Jurkat, Clone E6-1 (cell line): Measurements from ENCODE around the gene RPN2.

Experiments used
- DNase-seq: peaks from one replicate; pipeline ENCODE4 v3.0.0-alpha.2; 2011; ENCODE audit warnings: low read depth, low spot score
- H3K4me3 ChIP-seq: 2 replicates; pipeline ENCODE4 v1.5.1; 2011; ENCODE audit warnings: mild to moderate bottlenecking, low read length, control low read depth, moderate library complexity

The RPN2 gene

DNA sequence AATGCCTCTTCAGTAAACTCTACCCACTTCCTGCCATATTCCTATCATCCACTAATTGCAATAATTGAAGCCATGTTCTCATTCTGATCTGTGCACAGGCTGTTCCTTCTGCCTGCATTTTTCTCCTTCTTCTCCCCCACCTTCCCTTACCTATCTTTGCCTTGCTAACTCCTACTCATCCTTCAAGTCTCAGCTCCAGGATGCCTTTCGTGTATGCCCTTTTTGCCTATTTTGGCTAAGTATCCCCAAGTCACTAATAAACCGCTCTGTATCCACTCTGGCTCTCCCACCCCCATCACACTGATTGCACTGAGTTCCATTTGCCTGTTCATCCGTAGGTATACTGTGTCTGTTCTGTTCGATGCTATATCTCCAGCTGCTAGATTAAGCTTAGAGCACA lies 6.3 kb upstream of the RPN2 start:
- no peak for DNase-seq
- no peak overlapping the region for H3K4me3 ChIP-seq

DNA sequence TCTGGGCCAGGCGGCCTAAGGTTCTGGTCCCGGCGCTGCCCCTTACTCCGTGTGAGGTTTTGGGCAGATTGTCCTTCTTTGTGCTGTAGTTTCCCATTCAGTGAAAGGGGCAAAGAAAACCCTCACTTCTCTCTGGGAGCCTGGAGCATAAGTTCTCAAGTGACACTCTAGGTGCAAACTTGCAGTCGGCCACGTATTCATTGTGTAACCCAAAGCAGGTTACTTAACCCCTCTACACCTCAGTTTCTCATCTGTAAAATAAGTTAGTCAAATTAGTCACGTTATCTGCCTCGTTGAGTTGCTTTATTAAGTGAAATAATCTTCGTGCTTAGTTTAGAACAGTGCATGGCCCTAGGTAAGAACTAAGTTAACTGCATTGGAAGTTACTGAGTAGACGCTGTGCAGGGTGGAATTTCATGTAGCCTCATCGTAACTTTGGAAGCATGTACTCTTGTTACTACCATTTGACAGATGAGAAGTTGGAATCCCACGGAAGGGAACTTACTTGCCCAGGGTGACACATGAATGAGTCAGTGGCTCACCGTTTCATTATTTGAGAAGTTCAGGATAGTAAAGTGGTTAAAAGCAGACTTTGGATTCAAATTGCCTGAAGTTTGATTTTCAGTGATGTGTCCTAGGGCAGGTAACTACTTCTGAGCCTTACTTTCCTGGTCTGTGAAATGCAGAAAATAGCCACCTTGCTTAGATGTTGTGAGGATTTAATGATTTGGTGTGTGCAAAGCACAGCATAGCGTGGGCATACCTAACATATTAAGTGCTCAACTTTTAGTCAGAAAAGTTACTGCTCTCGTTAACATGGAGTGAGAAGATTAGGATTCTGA lies 774 bp downstream of the RPN2 start:
- H3K4me3 ChIP-seq: peak overlapping the region; percentile 95
- DNase-seq: no peak

DNA sequence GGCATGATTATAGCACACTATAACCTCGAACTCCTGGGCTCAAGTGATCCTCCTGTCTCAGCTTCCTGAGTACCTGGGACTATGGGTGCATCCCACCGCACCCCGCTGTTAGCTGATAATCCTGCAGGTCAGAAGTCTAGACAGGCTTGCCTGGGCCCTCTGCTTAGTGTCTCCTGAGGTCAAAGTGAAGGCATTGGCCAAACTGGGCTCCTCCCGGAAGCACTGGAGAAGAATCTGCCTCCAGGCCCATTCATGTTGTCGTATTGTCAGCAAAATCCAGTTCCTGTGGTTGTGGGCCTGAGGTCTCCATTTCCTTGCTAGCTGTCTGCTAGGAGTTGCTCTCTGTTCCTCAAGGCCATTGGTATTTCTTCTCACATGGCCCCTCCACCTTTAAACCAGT lies 6.6 kb downstream of the RPN2 start:
- no peak for DNase-seq

DNA sequence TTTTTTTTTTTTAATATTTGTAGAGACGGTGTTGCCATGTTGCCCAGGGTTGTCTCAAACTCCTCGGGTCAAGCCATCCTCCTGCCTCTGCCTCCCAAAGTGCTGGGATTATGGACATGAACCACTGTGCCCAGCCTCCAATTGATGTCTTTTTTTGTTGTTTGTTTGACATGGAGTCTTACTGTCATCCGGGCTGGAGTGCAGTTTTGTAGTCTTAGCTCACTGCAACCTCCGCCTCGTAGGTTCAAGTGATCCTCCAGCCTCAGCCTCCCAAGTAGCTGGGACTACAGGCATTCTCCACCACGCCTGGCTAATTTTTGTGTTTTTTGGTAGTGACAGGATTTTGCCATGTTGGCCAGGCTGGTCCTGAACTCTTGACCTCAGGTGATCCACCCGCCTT lies 9.7 kb downstream of the RPN2 start:
- no peak for DNase-seq

More for the DNA sequence above, 6.6 kb downstream of the RPN2 start:
- no peak overlapping the region for H3K4me3 ChIP-seq

DNA sequence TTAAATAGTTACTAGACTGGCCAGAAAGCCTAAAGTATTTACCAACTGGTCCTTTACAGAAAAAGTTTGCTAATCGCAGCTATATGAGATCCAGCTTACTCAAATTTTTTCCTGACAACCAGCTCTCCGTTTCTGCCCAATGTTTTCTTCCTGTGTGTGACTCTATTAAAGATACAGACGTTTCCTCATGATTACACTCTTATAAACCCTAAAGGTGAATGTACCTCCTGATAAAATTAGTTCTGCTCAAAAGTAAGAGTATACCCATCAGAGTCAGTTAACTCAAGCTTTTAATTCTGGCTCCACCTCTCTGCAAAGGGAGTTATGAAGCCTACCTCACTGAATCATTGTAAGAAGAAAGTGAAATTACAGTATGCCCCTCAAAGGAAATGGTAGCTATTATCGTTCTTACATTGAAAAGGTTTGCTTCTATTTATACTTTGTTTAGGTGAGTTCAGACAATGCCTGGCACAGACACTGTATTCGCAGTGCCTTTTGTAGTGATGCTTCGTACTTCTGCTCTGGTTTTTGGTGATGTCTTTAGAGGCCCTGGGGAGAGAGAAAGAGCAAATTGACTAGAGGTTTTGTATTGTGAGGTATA lies 10.4 kb downstream of the RPN2 start:
- no peak for DNase-seq
- no peak overlapping the region for H3K4me3 ChIP-seq

More for the DNA sequence above, 9.7 kb downstream of the RPN2 start:
- H3K4me3 ChIP-seq: no peak overlapping the region

DNA sequence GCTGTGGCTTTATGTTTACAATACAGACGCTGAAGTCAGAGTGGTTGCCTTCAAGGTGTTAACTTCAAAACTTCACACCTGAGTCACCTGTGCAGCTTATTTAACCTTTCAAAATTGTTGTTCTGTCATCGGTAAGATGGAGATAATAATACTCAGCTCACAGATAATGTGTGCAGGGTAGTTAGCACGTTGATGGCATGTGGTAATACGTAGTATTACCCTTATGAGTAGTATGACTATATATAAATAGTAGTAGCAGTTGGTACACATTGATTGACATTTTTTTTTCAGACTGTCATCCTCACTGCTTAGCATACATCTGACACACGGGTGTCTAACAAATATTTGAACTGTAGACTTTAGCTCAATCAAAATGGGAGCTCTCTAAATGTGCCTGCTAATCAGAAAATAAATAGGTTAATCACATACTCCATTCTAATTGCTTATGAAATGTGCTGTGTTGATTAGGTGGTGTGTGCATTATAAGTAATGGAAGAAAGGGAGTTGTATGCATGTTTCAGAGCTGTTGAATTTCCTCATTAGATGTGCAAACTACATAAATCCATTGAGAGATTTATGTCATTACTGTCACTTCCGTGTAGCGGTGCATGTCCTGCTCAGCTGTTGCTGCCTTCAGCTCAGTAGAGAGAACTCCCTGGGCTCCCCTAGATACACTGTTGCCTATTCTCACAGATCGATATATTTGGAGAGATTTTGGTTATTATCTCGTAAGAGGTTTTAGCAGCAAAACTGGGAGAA lies 11.4 kb downstream of the RPN2 start:
- DNase-seq: no peak
- H3K4me3 ChIP-seq: no peak overlapping the region

DNA sequence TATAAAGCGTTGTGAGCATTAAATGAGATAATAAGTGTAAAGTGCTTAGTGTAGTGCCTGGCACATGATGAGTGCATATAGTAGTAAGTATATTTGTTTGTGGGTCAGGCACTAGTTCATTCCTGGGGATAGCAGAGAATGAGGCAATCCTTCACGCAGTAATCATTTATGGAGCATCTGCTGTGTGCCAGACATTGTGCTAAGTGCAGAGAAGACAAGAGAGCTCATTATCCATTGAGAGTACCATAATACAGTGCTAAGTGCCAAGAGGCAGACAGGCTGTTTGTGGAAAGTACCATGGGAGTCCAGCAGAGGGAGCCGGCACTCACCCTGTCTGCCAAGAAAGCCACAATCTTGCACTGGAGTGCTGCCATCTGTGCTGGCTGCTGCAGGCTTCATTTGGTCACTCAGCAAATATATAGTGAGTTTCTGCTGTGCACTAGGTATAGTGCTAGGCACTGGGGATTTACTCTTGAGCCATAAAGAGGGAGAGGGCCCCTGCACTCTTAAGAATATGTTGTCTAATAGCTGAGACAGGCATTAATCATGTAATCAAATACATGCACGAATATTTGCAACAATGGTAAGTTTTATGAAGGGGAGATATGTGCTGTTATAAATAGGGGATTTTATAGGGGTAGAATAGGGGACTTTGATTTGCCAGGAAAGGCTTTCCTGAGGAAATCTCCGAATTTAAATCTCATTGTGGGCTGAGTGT lies 13.2 kb downstream of the RPN2 start:
- H3K4me3 ChIP-seq: no peak overlapping the region
- DNase-seq: peak; percentile 75

DNA sequence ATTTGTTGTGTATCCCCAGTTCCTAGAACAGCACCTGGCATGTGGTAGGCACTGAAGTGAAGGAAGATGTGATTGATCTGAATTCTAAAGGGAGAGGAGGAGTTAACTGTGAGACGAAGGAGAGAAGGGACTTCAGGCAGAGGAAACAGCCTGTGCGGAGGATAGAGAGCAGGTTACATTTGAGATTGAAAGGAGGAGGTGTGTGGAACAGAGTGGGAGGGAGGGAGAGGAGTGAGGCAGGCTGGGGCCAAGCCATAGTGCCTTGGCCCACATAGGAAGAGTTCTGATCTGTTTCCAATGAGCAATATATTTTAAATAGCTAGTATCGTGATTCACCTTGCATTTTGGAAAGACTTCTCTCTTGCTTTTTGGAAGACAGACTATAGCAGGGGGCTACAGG lies 14.1 kb downstream of the RPN2 start:
- no peak for DNase-seq
- H3K4me3 ChIP-seq: no peak overlapping the region

DNA sequence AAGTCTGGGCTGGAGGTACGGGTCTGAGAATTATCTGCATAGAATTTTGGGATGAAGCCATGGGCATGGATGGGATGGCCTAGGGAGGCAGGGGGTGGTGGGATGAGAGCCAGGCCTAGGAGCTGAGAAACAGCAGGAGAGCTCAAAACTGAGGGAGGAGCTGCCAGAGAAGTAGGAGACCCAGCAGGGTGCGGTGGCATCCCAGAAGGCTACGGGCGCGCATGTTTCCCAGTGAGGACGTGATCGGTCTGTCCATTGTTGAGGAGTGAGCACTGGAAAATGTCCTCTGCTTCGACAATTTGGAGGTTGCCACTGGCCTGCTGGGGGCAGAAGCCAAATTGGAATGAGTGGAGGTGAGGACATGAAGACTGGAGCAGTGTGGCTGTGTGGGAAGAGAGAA lies 14.7 kb downstream of the RPN2 start:
- DNase-seq: no peak
- H3K4me3 ChIP-seq: no peak overlapping the region

DNA sequence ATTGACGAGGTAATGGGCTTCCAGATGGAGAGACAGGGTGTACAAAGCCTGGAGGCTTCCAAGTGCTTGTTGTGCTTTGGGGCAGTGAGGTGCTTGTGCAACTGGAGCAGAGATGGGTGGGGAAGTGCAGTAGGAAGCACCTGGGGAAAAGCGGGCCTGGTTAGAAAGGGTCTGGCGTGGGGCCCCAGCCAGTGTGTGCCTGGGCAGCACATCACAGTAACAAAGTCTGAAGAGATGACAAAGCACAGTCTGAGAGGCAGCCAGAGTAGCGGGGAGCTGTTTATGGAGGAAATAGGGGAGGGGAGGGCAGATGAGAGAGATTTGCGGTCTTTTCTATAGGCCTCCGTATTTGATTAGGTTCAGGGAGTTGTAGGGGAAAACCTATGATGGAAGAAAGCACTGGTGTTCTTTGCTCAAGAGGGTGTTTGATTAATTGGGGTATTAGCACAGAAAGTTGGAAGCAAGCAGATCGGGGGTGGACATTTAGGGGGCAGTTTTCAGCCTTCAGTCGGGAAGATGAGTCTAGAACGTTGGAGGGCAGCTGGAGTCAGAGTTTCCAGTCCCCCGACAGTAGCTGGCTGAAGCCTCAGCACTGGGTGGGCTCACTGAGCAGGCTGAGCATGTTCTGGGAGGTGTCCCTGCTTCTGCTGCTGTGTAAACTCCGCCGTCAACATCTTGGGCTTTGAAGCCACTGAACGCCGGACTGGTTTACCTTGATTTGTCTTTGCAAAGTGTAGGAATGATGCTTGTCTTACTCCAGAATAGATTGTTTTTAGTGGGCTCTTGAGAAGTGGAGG lies 15.7 kb downstream of the RPN2 start:
- DNase-seq: no peak
- no peak overlapping the region for H3K4me3 ChIP-seq

DNA sequence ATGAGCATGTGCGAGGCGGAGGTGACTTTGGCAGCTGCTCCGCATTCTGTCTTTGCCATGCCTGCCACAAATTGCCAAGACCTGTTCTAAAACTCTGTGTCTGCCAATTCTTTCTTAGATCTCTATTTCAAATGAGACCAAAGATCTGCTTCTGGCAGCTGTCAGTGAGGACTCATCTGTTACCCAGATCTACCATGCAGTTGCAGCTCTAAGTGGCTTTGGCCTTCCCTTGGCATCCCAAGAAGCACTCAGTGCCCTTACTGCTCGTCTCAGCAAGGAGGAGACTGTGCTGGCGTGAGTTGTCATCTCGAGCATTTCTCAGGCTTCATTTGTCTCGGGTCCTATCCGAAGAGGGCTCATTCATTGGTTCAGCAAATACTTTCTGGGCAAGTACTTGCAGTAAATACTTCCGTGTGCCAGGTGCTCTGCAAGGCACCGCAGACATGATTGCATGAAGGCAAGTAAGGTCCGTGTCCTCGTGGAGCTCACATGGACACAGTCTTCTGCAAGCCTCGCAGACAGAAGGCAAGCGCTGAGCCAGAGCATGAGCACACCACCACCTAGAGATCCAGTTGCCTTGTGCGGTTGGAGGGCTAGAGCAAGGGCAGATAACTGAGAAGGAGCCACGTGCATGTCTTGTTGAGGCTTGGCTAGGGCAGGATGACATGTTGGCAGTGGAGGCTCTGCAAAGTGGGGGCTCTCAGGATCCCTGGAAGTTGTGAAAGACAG lies 20.0 kb downstream of the RPN2 start:
- DNase-seq: no peak
- H3K4me3 ChIP-seq: no peak overlapping the region

DNA sequence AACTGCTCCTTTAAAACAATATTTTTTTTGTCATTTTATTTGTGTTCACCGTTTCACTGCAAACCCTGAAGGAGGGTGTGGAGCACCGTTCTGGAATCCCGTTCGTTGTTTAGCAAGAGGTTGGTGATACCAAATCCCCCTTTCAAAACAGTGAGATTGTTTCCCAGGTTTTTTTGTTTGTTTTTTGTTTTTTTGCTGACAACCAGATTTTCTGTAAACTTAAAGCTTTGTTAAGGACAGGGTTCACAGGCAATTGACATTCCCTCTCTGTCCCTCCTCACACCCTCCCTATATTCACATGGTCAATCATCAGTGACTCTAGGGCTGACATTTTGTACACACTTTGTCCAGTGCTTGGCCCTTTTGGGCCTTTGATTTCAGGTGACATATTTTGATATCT lies 21.2 kb downstream of the RPN2 start:
- H3K4me3 ChIP-seq: no peak overlapping the region
- no peak for DNase-seq

DNA sequence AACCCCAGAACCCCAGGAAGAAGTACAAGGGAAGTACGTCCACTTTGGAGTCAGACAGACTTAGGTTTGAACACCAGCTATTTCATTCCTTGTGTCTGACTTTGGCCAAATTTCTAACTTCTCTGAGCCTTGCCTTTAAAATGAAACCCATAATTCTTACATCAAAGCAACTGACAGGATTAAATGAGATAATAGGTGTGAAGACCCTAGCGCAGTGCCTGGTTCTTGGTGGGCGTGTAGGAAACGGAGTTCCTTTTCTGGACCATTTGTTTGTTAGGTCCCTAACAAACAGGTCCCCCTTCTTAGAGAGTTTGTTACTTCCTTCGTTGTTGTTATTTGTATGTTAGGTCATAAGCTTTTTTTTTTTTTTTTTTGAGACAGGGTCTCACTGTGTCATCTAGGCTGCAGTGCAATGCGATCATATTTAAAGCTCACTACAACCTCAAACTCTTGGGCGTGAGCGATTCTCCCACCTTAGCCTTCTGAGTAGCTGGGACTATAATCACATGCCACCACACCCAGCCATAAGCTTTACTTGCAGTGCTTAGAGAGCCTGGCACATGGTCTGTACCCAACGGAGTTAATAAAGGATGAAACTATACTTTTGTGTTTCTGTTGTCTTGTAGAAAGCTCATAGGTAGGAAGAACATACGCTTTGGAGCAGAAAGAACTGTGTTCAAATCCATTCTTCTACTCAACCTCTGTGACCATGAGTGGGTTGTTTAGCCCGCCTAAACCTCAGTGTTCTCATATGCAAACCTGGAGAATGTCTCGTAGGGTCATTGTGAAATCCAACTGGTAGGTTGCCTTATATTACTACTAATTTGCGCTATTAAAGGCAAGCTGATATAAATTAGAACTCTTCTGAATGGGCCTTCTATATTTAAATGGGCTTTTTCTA lies 22.0 kb downstream of the RPN2 start:
- no peak overlapping the region for H3K4me3 ChIP-seq
- DNase-seq: no peak

DNA sequence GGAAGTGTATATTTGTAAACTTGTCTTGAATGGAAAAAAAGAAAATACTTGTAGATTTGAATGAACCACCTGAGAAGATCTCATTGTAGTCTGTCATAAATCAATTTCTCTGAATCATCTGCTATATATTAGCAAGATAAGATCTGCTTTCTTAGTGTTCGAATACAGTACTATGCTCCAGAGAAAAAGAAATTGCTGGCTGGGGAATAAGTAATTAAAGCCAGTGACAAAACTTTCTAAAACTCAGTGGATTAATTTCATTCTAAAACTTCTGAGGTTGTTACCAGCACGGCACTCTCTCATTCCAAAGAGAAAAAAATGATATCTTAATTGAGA lies 22.7 kb downstream of the RPN2 start:
- no peak overlapping the region for H3K4me3 ChIP-seq
- no peak for DNase-seq

DNA sequence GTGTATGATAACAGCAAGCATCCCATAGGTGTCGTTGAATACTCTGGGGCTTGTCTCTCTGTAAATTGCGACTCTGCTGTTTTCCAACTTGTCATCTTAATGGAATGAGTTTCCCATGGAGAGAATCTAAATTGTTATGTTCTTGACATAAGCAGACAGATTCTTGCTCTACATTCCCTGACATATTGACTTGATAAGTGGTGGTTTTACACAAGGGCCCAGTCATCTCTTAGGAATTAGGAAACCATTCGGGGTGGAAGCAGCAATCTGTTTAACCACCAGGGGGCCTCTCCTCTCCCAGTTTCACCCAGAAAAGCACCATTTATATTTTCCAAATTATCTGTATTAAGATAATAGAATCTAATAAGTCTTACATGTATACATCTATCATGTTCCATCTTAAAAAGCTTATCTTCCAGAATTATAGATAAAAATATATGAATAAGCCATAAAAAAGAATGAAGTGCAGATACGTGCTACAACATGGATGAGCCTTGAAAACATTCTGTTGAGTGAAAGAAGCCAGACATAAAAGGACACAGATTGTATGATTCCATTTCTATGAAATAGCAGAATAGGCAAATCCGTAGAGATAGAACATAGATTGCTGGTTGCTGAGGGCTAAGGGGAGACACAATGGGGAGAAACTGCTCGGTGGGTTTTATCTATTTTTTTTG lies 23.3 kb downstream of the RPN2 start:
- no peak for DNase-seq

DNA sequence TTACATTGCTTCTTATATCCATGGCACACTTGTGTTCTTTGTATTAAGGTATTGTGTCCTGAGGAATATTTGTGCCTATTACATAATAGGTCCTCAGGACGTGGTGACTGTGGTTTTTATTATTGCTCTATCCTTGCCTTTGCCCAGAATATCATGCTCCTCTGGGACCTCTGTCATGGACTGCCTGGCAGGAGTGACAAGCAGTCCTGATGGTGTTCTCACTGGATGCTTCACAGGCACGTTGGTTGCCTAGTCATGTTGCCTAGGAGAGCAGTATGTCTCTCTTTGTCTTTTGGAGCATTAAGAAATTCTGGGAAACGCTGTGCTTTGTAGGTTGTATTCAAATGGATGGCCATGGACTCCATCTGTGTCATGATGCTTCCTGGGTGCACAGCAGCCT lies 24.9 kb downstream of the RPN2 start:
- H3K4me3 ChIP-seq: no peak overlapping the region
- no peak for DNase-seq

More for the DNA sequence above, 23.3 kb downstream of the RPN2 start:
- H3K4me3 ChIP-seq: no peak overlapping the region

DNA sequence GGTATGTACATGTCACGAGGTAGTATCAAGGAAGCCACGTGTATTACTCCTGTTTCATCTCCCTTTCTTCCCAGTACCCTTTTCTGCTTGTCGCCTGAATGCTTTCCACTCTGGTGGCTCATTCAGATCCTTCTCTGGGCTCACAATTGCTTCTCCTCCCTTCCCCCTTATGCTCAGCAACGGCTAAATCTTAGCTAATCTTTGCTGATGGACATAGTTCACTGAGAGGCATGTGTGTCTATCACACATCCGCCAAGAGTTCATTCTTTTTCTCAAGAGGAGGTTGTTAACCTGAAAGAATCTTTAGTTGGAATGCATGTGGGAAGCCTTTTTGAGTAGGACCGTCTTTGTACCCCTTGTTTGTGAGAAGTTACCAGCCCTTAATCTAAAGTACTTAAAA lies 26.0 kb downstream of the RPN2 start:
- H3K4me3 ChIP-seq: no peak overlapping the region
- no peak for DNase-seq
